Fibroblast of lung (primary cell): Measurements from ENCODE around the gene RAVER2.

Experiments
- CTCF ChIP-seq, 2 donors: IDR thresholded peaks in 1 of 2; conservative IDR thresholded peaks in 1 of 2; 1 replicate in 1 of 2; 2 replicates in 1 of 2; pipeline ENCODE4 v1.5.1; 2011 to 2012; ENCODE audit warnings: low read length in 2 of 2, control low read depth in 1 of 2, inconsistent platforms in 1 of 2, low read depth in 1 of 2, mild to moderate bottlenecking in 1 of 2
- EZH2 ChIP-seq: IDR thresholded peaks from 2 replicates; pipeline ENCODE4 v1.5.1; 2012; ENCODE audit warnings: low read length, control low read depth, mild to moderate bottlenecking; ENCODE audit errors: missing control alignments

- no peak for TF ChIP-seq CTCF (conservative IDR thresholded peaks at IDR 0.05 in 1 of 2, IDR thresholded peaks at IDR 0.05 in 1 of 2; ENCODE audit: low read depth in 1 of 2, low read length in 2 of 2)
- no peak for TF ChIP-seq EZH2
Observed at GRCh38 chr1:64877598-64877997, 132.7 kb downstream of the RAVER2 start.
